GM19395 (cell line): ENCODE results near the gene CEACAM16.
"Not testable (repeated sequence)": the region's sequence is repeated elsewhere in the genome, so short reads cannot be mapped to it uniquely, and the experiment has no call there.

Experiments
- ATAC-seq: cut with Tn5 transposase; IDR thresholded peaks from one replicate; pipeline ENCODE4 v1.9.1; 2021; ENCODE audit warnings: mild to moderate bottlenecking, moderate library complexity; ENCODE audit not compliant: unreplicated experiment

The CEACAM16 gene, protein sequence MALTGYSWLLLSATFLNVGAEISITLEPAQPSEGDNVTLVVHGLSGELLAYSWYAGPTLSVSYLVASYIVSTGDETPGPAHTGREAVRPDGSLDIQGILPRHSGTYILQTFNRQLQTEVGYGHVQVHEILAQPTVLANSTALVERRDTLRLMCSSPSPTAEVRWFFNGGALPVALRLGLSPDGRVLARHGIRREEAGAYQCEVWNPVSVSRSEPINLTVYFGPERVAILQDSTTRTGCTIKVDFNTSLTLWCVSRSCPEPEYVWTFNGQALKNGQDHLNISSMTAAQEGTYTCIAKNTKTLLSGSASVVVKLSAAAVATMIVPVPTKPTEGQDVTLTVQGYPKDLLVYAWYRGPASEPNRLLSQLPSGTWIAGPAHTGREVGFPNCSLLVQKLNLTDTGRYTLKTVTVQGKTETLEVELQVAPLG

GRCh38 chr19:44698492-44699201 is at the start of gene CEACAM16:
Gene CEACAM16, plus strand, starts transcription at chr19:44699151. Its CDS starts 2,306 bp downstream, at chr19:44701457.
- ATAC-seq = no peak

GRCh38 chr19:44649578-44650145 is 49.3 kb upstream of the CEACAM16 start:
- ATAC-seq = no peak

- ATAC-seq = no peak
Observed at GRCh38 chr19:44653343-44653742, 45.6 kb upstream of the CEACAM16 start.

- ATAC-seq = peak; percentile 71
Observed at GRCh38 chr19:44653977-44654774, 44.8 kb upstream of the CEACAM16 start.

DNA sequence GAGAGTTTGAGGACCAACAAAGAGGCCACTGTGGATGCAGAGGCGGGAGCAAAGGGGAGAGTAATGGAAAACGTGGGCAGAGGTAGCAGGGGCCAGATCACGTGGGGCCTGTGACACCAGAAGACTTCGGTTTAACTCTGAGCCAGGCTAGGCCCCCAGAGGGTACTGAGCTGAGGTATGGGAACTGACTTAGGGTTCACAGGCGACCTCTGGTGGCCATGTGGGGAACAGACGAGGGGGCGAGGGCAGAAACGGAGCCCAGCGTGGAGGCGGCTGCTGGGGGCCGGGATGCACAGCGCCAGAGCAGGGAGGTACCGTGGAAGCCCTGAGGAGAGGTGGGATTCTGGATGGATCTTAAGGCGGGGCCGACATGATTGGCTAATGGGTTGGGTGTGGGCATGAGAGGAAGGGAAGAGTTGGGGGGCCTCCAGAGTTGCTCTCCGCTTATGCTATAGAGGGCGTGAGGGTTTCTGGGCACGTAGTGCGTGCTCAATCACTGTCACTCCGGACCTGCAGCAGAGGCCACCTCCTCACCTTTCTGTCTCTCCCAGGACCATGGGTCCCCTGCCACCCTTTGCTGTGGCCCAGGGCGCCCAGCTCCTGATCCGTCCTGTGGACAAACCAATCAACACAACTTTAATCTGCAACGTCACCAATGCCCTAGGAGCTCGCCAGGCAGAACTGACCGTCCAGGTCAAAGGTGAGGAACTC is 41.6 kb upstream of the CEACAM16 start:
- no peak for ATAC-seq

DNA sequence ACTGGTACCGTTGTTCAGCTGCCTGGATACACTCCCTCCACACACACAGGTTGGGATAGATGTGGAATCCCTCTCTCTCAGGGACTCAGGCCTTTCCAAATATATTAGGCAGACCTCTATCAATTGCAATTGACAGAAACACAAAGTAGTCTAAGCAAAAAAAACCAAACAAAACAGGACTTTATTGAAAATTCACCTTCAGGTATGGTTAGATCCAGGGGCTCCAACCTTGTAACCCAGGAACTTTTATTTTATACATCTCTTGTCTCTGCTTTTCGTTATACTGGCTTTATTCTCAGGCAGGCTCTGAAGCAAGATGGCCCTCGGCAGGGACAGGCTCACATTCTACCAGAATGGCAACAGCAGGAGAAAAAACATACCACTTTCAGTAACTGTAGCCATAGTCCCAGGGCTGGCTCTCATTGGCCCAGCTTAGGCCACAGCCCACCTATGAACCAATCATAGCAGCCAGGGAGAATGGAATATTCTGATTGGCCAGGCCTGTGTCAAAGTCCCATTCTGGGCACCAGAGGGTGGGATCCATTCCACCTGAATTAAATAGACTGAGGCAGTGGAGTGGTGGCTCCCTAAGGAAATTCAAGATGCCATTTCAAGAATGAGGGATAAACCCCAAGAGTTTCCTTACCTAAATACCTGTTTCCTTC is 40.8 kb upstream of the CEACAM16 start:
- no peak for ATAC-seq

- no peak for ATAC-seq
Observed at GRCh38 chr19:44660081-44660480, 38.9 kb upstream of the CEACAM16 start.

DNA sequence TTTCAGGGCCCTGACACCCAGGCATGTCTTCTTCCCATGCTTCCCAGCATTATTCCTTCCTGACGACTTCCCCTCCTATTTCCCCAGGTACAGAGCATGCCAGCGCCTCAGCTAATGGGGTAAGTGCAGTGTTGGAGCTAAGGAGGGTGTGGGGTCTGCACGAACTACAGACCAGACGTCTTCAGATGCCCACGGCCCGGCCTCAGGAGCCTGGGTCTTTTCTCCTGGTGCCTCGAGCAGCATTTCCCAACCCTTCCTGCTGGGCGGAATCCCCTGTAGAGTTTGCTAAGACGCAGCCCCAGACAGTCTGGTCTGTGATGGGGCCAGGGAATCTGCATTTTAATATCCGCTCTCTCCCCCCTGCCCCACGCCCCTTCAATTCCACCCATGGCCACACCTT is 37.7 kb upstream of the CEACAM16 start:
- no peak for ATAC-seq

DNA sequence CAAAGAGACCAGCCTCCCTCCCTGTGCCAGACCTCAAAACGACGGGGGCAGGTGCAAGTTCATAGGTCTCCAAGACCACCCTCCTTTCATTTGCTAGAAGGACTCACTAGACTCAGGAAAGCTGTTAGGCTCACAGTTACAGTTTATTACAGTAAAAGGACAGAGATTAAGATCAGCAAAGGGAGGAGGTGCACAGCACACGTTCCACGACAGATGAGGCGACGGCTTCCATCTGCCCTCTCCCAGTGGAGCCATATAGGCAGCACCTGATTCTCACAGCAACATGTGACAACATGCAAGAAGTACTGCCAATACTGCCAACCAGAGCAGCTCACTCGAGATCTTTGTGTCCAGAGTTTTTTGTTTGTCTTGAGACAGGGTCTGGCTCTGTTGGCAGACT is 37.0 kb upstream of the CEACAM16 start:
- ATAC-seq = no peak

- no peak for ATAC-seq
Observed at GRCh38 chr19:44662691-44663385, 36.1 kb upstream of the CEACAM16 start.

DNA sequence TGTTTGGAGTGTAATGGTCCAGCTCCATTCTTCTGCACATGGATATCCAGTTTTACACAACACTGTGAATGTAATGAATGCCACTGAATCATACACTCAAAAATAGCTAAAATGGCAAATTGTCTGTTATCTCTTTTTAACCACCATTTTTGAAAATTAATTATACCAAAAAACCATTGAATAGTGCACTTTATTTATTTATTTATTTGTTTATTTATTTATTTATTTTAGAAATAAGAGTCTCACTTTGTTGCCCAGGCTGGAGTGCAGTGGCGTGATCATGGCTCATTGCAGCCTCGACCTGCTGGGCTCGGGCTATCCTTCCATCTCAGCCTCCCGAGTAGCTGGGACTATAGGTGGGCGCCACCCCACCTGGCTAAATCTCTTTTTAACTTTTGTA is 35.0 kb upstream of the CEACAM16 start:
- no peak for ATAC-seq

DNA sequence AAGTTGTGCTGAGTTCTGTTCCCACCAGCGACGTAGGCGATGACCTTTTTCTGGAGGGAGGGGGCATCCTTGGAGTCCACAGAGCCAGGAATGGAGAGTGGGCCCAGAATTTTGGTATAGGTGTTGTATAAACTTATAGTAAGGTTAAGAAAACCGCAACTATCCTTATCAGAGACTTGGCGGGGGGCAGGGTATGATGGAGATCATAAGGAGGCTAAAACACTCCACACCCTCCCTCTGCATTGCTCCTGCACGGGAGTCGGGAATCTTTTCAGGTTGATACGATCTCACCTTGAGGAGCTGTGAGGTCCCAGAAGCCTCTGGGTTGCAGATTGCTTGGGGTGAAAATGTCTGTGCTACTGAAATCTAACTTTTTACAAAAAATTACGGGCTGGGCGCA is 34.0 kb upstream of the CEACAM16 start:
- no peak for ATAC-seq

DNA sequence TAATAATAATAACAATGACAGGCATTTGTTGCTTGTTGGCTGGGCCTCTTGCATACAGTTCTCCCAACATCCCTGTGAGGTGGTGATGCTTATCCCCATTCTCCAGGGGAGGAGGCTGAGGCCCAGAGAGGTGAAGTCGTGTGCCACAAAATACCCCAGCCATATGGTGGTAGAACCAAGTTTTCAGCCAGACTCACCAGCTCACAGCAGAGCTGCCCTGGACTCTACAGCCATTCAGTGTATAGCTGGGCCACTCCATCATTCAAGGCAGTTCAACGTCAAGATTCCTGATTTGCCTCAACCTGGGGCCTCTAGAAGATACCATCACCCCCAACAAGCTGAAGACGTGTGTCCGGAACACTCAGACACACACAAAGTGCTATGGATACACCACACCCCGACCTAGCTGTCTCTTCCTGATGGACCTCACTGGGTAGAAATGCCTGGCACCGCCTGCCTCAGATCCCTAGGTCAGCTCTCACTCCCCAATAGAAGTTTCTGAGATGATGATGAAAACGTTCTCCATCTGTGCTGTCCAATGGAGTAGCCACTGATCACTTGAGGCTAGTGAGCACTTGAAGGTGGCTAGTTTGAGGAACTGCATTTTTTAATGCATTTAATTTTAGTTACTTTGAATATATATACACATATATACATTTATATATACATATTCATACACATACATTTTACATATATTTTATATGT is 31.9 kb upstream of the CEACAM16 start:
- ATAC-seq = no peak

DNA sequence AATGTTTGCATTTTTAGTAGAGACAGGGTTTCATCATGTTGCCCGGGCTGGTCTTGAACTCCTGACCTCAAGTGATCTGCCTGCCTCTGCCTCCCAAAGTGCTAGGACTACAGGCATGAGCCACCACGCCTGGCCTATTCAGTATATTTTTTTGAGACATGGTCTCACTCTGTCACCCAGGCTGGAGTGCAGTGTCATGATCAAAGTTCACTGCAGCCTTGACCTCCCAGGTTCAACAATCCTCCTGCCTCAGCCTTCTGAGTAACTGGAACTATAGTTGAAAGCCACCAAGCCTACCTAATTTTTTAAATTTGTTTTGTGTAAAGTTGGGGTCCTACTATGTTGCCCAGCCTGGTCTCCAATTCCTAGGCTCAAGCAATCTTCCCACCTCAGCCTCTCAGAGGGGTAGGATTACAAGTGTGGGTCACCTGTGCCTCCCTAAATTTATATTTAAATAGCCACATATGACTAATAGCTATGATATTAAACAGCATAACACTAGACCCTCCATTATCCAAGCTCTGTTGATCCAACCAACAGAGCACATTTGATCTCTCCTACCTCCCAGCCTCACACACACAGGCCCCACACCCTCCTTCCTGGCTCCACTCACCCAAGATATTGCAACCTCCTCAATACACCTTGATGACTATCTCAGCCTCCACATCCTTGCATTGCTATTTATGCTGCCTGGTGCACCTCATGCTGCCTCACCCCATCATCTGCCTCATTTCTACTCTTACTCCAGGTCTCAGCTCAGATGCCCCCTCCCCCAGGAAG is 29.8 kb upstream of the CEACAM16 start:
- ATAC-seq = no peak

- ATAC-seq = not testable (repeated sequence)
Observed at GRCh38 chr19:44670027-44670426, 28.9 kb upstream of the CEACAM16 start.

GRCh38 chr19:44671400-44671799 is 27.6 kb upstream of the CEACAM16 start, which contains the start of gene CEACAM19:
Gene CEACAM19, plus strand, starts transcription at chr19:44671482. Its CDS starts 450 bp downstream, at chr19:44671932.
- ATAC-seq = no peak

DNA sequence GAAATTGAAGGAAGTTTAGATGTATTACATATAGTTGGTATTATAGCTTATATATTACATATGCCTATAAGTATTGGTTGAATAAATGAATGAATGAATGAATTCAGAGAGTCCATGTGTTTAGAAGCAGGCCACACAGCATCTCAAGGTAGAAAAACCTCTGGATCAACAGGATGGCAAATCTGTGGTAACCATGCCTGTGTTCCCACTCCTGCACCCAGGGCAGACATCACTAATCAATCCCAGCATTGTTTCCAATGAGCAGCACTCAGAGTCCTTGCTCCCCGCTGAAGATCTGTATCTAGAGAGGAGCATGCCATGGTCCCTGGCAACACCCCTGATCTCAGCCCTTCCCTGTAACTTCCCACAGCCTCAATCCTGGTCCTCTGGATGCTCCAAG is 26.7 kb upstream of the CEACAM16 start:
- no peak for ATAC-seq

DNA sequence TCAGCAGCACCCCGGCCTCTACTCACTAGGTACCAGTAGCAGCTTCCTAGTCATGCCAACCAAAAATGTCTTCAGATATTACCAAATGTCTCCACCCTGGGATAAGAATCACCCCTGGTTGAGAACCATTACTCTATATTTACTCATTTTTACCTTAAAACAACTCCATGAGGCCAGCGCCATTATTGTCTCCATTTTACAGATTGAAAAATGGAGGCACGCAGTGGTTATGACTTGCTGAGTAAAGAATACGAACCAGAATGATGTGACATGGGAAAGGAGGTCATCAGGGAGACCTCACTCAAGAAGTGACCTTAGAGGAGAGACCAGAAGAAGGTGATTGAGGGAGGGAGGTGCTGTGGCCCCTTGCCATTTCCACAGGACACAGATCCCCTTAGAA is 25.4 kb upstream of the CEACAM16 start:
- no peak for ATAC-seq
